Rectal smooth muscle tissue (tissue), 1 donor: ENCODE results near the gene CASS4.

Experiments used
- H3K27ac ChIP-seq: one replicate; pipeline ENCODE4 v1.7.0; 2013; ENCODE audit warnings: low read depth, low read length, inconsistent platforms
- H3K27me3 ChIP-seq: one replicate; pipeline ENCODE4 v1.7.0; 2013; ENCODE audit warnings: low read length; ENCODE audit not compliant: control insufficient read depth, insufficient read depth
- H3K36me3 ChIP-seq: one replicate; pipeline ENCODE4 v1.7.0; 2013; ENCODE audit warnings: low read length; ENCODE audit not compliant: control insufficient read depth, insufficient read depth
- H3K4me1 ChIP-seq: one replicate; pipeline ENCODE4 v1.7.0; 2013; ENCODE audit warnings: low read length; ENCODE audit not compliant: control insufficient read depth, insufficient read depth
- H3K4me3 ChIP-seq: one replicate; pipeline ENCODE4 v1.7.0; 2013; ENCODE audit warnings: low read length
- H3K9ac ChIP-seq: one replicate; pipeline ENCODE4 v1.7.0; 2013; ENCODE audit warnings: low read length

Gene CASS4

GRCh38 chr20:56418385-56418861 lies 6.4 kb downstream of the CASS4 start:
- no peaks in the 10 kb centered on the region for H3K4me1 ChIP-seq
- H3K4me3 ChIP-seq = no peak overlapping the region
- H3K36me3 ChIP-seq = peaks cover 2% of the 10 kb centered on the region
- H3K27ac ChIP-seq = peak overlapping the region; percentile 14
- H3K27me3 ChIP-seq = no peaks in the 10 kb centered on the region
- H3K9ac ChIP-seq = no peak overlapping the region

- Histone ChIP-seq H3K27ac (no peak overlapping the region), H3K4me1 (no peaks in the 10 kb centered on the region)
These were observed 8.0 kb downstream of the CASS4 start for GRCh38 chr20:56420028-56420427.

GRCh38 chr20:56420940-56421688 lies 9.1 kb downstream of the CASS4 start:
- Histone ChIP-seq H3K4me3 (no peak overlapping the region), H3K27me3 (no peaks in the 10 kb centered on the region), H3K36me3 (no peaks in the 10 kb centered on the region), H3K27ac (no peak overlapping the region), H3K4me1 (no peaks in the 10 kb centered on the region), H3K9ac (no peak overlapping the region)

More at GRCh38 chr20:56420028-56420427, 8.0 kb downstream of the CASS4 start:
- Histone ChIP-seq H3K9ac (no peak overlapping the region), H3K36me3 (peaks cover 2% of the 10 kb centered on the region), H3K4me3 (no peak overlapping the region), H3K27me3 (no peaks in the 10 kb centered on the region)

GRCh38 chr20:56422076-56422823 lies 10.2 kb downstream of the CASS4 start:
- Histone ChIP-seq H3K4me3 (no peak overlapping the region), H3K36me3 (no peaks in the 10 kb centered on the region), H3K27me3 (no peaks in the 10 kb centered on the region), H3K27ac (no peak overlapping the region), H3K9ac (no peak overlapping the region), H3K4me1 (no peaks in the 10 kb centered on the region)

GRCh38 chr20:56422824-56423189 lies 10.7 kb downstream of the CASS4 start:
- H3K27ac ChIP-seq = no peak overlapping the region
- H3K4me1 ChIP-seq = no peaks in the 10 kb centered on the region
- no peak overlapping the region for H3K9ac ChIP-seq

GRCh38 chr20:56423211-56423610 lies 11.2 kb downstream of the CASS4 start:
- no peak overlapping the region for H3K4me3 ChIP-seq
- no peaks in the 10 kb centered on the region for H3K27me3 ChIP-seq
- no peak overlapping the region for H3K27ac ChIP-seq

More at GRCh38 chr20:56422824-56423189, 10.7 kb downstream of the CASS4 start:
- H3K4me3 ChIP-seq = no peak overlapping the region
- H3K36me3 ChIP-seq = no peaks in the 10 kb centered on the region
- H3K27me3 ChIP-seq = no peaks in the 10 kb centered on the region

GRCh38 chr20:56423886-56424285 lies 11.8 kb downstream of the CASS4 start:
- Histone ChIP-seq H3K9ac (no peak overlapping the region), H3K27ac (no peak overlapping the region), H3K36me3 (no peaks in the 10 kb centered on the region), H3K4me1 (no peaks in the 10 kb centered on the region), H3K27me3 (no peaks in the 10 kb centered on the region), H3K4me3 (no peak overlapping the region)

More at GRCh38 chr20:56423211-56423610, 11.2 kb downstream of the CASS4 start:
- Histone ChIP-seq H3K36me3 (no peaks in the 10 kb centered on the region), H3K9ac (no peak overlapping the region), H3K4me1 (no peaks in the 10 kb centered on the region)

GRCh38 chr20:56424931-56425330 lies 12.9 kb downstream of the CASS4 start:
- H3K9ac ChIP-seq = no peak overlapping the region
- H3K4me1 ChIP-seq = no peaks in the 10 kb centered on the region
- no peak overlapping the region for H3K4me3 ChIP-seq
- H3K27ac ChIP-seq = no peak overlapping the region
- no peaks in the 10 kb centered on the region for H3K27me3 ChIP-seq
- H3K36me3 ChIP-seq = no peaks in the 10 kb centered on the region

GRCh38 chr20:56426026-56426425 lies 14.0 kb downstream of the CASS4 start:
- Histone ChIP-seq H3K4me3 (no peak overlapping the region), H3K27ac (no peak overlapping the region), H3K9ac (no peak overlapping the region), H3K36me3 (no peaks in the 10 kb centered on the region), H3K4me1 (no peaks in the 10 kb centered on the region), H3K27me3 (no peaks in the 10 kb centered on the region)

GRCh38 chr20:56426926-56427325 lies 14.9 kb downstream of the CASS4 start:
- Histone ChIP-seq H3K27ac (no peak overlapping the region), H3K4me1 (no peaks in the 10 kb centered on the region), H3K27me3 (no peaks in the 10 kb centered on the region)

GRCh38 chr20:56427797-56428196 lies 15.7 kb downstream of the CASS4 start:
- Histone ChIP-seq H3K27me3 (no peaks in the 10 kb centered on the region), H3K4me3 (no peak overlapping the region), H3K27ac (no peak overlapping the region), H3K4me1 (no peaks in the 10 kb centered on the region), H3K9ac (no peak overlapping the region), H3K36me3 (no peaks in the 10 kb centered on the region)

More at GRCh38 chr20:56426926-56427325, 14.9 kb downstream of the CASS4 start:
- Histone ChIP-seq H3K4me3 (no peak overlapping the region), H3K36me3 (no peaks in the 10 kb centered on the region), H3K9ac (no peak overlapping the region)

- Histone ChIP-seq H3K4me3 (no peak overlapping the region), H3K4me1 (no peaks in the 10 kb centered on the region), H3K9ac (no peak overlapping the region), H3K36me3 (no peaks in the 10 kb centered on the region), H3K27ac (no peak overlapping the region), H3K27me3 (no peaks in the 10 kb centered on the region)
These were observed 16.4 kb downstream of the CASS4 start for GRCh38 chr20:56428410-56428809.
